ENCODE measurements around the gene PWWP2B.

The PWWP2B gene

GRCh38 chr10:132416566-132417256, 19.7 kb downstream of the PWWP2B start:
- no peak for TF ChIP-seq NFIC (IDR thresholded peaks at IDR 0.05)
- TF ChIP-seq CREB1 (IDR thresholded peaks at IDR 0.05; ENCODE audit: low read depth) = no peak
- no peak for TF ChIP-seq FOXM1 (IDR thresholded peaks at IDR 0.05; ENCODE audit: borderline replicate concordance, low read depth)
- no peak for TF ChIP-seq ZBTB7A (IDR thresholded peaks at IDR 0.05; ENCODE audit: low read depth)
- no peak for TF ChIP-seq TAF1 (IDR thresholded peaks at IDR 0.05; ENCODE audit: low read depth)
- no peak for TF ChIP-seq EGR1 (IDR thresholded peaks at IDR 0.05)
- no peak for TF ChIP-seq TCF12 (IDR thresholded peaks at IDR 0.05; ENCODE audit: low read depth)
- no peak for TF ChIP-seq EP300 (IDR thresholded peaks at IDR 0.05; ENCODE audit: borderline replicate concordance)
- TF ChIP-seq CEBPB (IDR thresholded peaks at IDR 0.05) = no peak

- no peak for TF ChIP-seq REST (IDR thresholded peaks at IDR 0.05; ENCODE audit: low read depth)
- 0 out of 2 replicates have a peak, but pooled peaks have one; percentile 15 for TF ChIP-seq MAX (IDR thresholded peaks at IDR 0.05)
These were observed 20.4 kb downstream of the PWWP2B start for GRCh38 chr10:132417257-132417910.

GRCh38 chr10:132417957-132418441, 21.0 kb downstream of the PWWP2B start:
- TF ChIP-seq ZBTB7A (IDR thresholded peaks at IDR 0.05; ENCODE audit: low read depth) (peak; percentile 24; the same call in 1 of the 2 replicates), FOXM1 (IDR thresholded peaks at IDR 0.05; ENCODE audit: borderline replicate concordance, low read depth) (no peak), MAX (IDR thresholded peaks at IDR 0.05) (peak; percentile 34; the same call in 1 of the 2 replicates), EP300 (IDR thresholded peaks at IDR 0.05; ENCODE audit: borderline replicate concordance) (peak; percentile 42; the same call in 1 of the 2 replicates), TCF12 (IDR thresholded peaks at IDR 0.05; ENCODE audit: low read depth) (peak; percentile 60; the same call in 1 of the 2 replicates), CREB1 (IDR thresholded peaks at IDR 0.05; ENCODE audit: low read depth) (no peak)

GRCh38 chr10:132418527-132419416, 21.8 kb downstream of the PWWP2B start:
- TF ChIP-seq NFIC (IDR thresholded peaks at IDR 0.05) = no peak; the same call in 1 of the 2 replicates
- peak; percentile 89 for TF ChIP-seq TCF12 (IDR thresholded peaks at IDR 0.05; ENCODE audit: low read depth)
- TF ChIP-seq EGR1 (IDR thresholded peaks at IDR 0.05) = no peak
- TF ChIP-seq MAX (IDR thresholded peaks at IDR 0.05) = peak; percentile 69
- no peak for TF ChIP-seq YY1 (IDR thresholded peaks at IDR 0.05; ENCODE audit: low read depth)
- no peak for TF ChIP-seq CREB1 (IDR thresholded peaks at IDR 0.05; ENCODE audit: low read depth)
- TF ChIP-seq TAF1 (IDR thresholded peaks at IDR 0.05; ENCODE audit: low read depth) = peak; percentile 29; the same call in 1 of the 2 replicates
- peak; percentile 71 for TF ChIP-seq EP300 (IDR thresholded peaks at IDR 0.05; ENCODE audit: borderline replicate concordance)
- TF ChIP-seq REST (IDR thresholded peaks at IDR 0.05; ENCODE audit: low read depth) = no peak
- TF ChIP-seq ZBTB7A (IDR thresholded peaks at IDR 0.05; ENCODE audit: low read depth) = peak; percentile 92
- TF ChIP-seq CEBPB (IDR thresholded peaks at IDR 0.05) = no peak
- TF ChIP-seq RAD21 (IDR thresholded peaks at IDR 0.05; ENCODE audit: low read depth) = peak; percentile 31; the same call in 1 of the 2 replicates
- TF ChIP-seq TEAD4 (IDR thresholded peaks at IDR 0.05) = peak; percentile 65; the same call in 1 of the 2 replicates
- TF ChIP-seq USF1 (IDR thresholded peaks at IDR 0.05) = peak; percentile 82
- TF ChIP-seq FOXM1 (IDR thresholded peaks at IDR 0.05; ENCODE audit: borderline replicate concordance, low read depth) = no peak; the same call in 1 of the 2 replicates

Measured in Ishikawa (cell line).